ENCODE data around the gene ZBTB46.

ZBTB46 gene

DNA sequence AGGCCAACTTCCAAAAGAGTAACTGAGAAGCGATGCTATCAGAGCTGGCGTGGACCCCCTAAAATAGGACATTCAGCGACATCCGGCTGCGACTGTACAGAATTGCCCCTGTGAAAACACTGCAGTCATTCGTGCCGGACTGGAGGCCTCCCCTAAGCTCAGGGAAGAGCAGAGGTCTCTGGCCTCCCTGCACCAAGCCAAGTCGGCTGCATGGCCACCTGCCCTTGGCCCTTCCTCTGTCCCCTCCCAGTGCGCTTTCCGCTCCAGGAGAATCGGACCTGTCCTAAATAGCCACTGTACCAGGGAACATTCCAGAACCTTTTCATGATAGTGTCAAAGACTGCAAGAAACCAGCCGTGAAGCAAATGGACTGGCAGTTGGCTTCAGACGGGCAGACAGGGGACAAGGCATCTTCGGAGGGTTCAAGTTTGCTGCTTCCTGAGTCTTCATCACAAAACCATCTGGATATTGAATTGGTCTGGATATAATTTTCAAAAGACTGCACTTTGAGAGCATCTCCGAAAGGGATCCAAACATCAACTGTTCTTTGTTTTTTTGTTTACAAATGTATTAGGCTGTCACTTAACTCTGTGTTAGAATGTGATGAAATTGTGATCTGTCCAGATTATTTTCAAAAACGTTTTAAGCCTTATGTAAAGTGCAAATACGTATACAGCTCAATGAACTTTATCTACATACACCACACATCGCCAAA, 75.0 kb downstream of the ZBTB46 start:
- peaks cover 0 to 4% of the 10 kb centered on the region in 2 donors for H3K27me3 Mint-ChIP-seq
- ATAC-seq (replicated peaks) (no peak), DNase-seq (no peak)
- peaks cover 0 to 3% of the 10 kb centered on the region in 2 donors for H3K9me3 Mint-ChIP-seq
- peaks cover 0 to 4% of the 10 kb centered on the region in 2 donors for H3K4me1 Mint-ChIP-seq
- H3K4me3 Mint-ChIP-seq: no peak overlapping the region
- H3K36me3 Mint-ChIP-seq: no peaks in the 10 kb centered on the region
- no peak overlapping the region for H3K27ac Mint-ChIP-seq

DNA sequence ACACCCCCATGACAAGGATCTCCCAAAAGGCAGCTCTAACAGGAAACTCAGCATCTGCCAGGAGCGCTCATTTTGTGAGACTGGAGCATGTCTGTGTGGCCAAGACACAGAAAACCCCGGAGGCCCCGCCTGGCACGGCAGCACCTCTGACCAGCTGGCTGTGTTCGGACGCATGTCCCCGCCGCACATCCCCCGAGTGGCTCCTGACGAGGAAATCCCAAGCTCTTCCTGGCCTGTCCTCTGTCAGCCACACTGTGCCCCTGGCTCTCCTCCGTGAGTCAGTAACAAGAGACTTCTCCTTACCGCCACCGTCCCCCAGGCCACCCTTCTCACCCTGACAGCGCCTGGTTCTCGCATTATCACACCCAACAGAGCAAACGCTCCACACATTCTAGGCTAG, 77.1 kb downstream of the ZBTB46 start:
- no peak for DNase-seq
- H3K9me3 Mint-ChIP-seq: peaks cover 0 to 3% of the 10 kb centered on the region in 2 donors
- peaks cover 0 to 4% of the 10 kb centered on the region in 2 donors for H3K27me3 Mint-ChIP-seq
- no peak for ATAC-seq (replicated peaks)
- no peak overlapping the region for H3K27ac Mint-ChIP-seq
- H3K36me3 Mint-ChIP-seq: no peaks in the 10 kb centered on the region
- no peak overlapping the region for H3K4me3 Mint-ChIP-seq
- H3K4me1 Mint-ChIP-seq: peaks cover 0 to 4% of the 10 kb centered on the region in 2 donors

DNA sequence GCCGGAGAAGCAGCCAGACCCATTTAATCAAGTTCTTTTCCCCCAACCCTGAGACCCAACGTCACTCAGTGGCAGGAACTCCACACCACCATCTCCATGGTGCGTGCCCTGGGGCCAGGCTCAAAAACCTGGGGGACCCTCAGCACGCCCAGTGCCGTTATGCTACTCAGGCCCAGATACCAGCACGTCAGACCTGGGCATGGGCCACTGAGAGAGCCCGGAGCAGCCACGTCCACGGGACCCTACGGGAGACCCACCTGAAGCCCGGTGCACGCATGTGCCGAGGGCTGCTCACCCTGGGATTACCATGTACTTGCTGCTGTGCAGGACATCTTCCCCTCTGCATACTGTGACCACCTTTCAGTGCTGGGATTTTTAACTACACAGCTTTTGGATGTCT, 77.7 kb downstream of the ZBTB46 start:
- peaks cover 0 to 4% of the 10 kb centered on the region in 2 donors for H3K4me1 Mint-ChIP-seq
- no peak for DNase-seq
- H3K27ac Mint-ChIP-seq: no peak overlapping the region
- H3K9me3 Mint-ChIP-seq: peaks cover 0 to 3% of the 10 kb centered on the region in 2 donors
- H3K4me3 Mint-ChIP-seq: no peak overlapping the region
- peaks cover 0 to 2% of the 10 kb centered on the region in 2 donors for H3K27me3 Mint-ChIP-seq
- no peak for ATAC-seq (replicated peaks)
- no peaks in the 10 kb centered on the region for H3K36me3 Mint-ChIP-seq

DNA sequence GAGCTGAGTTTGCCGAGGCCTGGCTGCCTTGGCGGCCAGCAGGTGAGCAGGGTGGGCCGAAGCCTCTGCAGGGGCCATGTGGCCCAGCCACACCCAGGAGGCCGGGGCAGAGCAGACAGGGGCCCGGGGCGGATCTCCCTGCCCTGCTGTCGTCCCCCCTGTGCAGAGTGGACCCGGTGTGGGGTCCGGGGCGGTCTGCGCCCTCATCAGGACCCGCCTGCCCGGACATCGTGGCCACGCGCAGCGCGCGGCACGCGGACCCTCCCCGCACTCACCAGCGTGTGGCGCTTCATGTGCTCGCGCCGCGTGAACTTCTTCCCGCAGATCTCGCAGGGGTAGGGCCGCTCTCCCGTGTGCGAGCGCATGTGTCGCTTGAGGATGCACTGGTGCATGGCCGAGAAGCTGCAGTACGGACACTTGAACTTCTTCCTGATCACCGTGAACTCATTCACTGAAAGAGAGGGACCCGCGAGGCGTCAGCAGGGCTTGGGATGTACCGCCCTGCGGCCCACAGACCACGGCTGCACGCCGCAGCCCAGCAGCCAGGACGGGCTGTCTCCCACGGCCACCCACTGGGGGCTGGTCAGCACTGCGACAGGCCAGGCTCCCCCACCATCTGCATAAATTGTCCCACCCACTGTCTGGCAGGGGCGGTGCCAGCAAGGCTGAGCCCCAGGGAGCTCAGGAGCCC, 78.5 kb downstream of the ZBTB46 start:
- no peaks in the 10 kb centered on the region for H3K27me3 Mint-ChIP-seq
- no peaks in the 10 kb centered on the region for H3K36me3 Mint-ChIP-seq
- no peak overlapping the region for H3K27ac Mint-ChIP-seq
- no peak overlapping the region for H3K4me3 Mint-ChIP-seq
- ATAC-seq (replicated peaks) (no peak), DNase-seq (no peak)
- H3K4me1 Mint-ChIP-seq: peaks cover 0 to 4% of the 10 kb centered on the region in 2 donors
- peaks cover 0 to 3% of the 10 kb centered on the region in 2 donors for H3K9me3 Mint-ChIP-seq

DNA sequence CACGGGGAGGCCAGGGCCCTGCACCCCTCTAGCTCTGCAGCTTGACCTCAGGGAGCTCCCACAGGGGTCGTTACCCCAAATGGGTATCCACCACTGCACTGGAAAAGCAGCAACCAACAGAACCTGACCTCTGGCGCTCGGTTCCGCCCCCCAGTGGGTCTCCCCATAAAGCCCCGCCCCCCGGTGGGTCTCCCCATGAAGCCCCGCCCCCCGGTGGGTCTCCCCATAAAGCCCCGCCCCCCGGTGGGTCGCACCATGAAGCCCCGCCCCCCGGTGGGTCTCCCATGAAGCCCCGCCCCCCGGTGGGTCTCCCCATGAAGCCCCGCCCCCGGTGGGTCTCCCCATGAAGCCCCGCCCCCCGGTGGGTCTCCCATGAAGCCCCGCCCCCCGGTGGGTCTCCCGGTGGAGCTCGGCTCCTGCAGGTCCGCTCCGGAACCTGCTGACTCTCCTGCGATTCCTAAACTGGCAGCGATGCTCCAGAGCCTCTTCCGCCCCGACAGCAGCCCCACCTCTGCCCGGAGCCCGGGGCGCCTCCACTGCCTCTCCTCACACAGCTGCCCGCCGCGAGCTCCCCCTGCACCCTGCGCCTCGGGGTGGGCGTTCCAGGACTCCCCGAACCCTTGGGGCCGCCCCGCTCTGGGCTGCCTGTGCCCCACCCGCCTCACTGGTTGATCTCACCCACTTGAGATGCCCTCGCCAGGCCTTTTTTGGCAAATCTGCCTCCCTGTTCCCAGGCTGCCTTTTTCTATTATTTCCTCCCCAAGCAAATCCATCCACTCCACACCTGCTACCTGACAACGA, 79.4 kb downstream of the ZBTB46 start:
- H3K36me3 Mint-ChIP-seq: no peaks in the 10 kb centered on the region
- ATAC-seq (replicated peaks) (no peak), DNase-seq (no peak)
- H3K27ac Mint-ChIP-seq: no peak overlapping the region
- H3K27me3 Mint-ChIP-seq: no peaks in the 10 kb centered on the region
- peaks cover 0 to 4% of the 10 kb centered on the region in 2 donors for H3K4me1 Mint-ChIP-seq
- H3K4me3 Mint-ChIP-seq: no peak overlapping the region
- peaks cover 0 to 3% of the 10 kb centered on the region in 2 donors for H3K9me3 Mint-ChIP-seq

DNA sequence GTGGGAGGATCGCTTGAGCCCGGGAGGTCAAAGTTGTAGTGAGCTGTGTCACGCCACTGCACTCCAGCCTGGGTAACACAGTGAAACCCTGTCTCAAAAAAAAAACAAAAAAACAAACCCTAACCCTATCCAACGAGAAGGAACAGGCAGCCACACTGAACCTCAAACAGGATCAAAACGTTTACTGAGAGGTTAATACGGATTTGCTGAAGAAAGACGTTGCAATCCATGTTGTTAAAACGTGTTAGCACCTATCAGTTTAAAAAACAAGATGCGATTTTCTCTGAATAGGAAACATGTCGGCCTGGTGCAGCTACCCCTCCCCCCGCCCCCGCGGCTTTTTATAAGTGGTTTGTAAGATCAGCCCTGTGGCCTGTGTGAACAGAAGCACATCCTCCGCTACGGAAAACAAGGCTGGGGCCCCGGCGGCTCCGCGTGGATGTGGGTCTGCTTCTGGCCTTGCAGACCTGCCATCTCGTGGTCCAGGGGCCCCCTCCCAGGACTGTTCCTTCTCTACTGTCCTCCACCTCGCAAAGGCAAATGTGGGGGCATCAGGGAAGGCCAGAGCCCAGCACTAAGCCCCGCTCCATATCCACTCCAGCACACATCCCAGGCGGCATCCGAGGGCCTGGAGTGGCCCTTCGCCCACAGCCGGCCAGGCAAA, 80.1 kb downstream of the ZBTB46 start:
- H3K4me3 Mint-ChIP-seq: no peak overlapping the region
- peaks cover 0 to 4% of the 10 kb centered on the region in 2 donors for H3K4me1 Mint-ChIP-seq
- ATAC-seq (replicated peaks) (no peak), DNase-seq (no peak)
- peaks cover 0 to 3% of the 10 kb centered on the region in 2 donors for H3K9me3 Mint-ChIP-seq
- no peaks in the 10 kb centered on the region for H3K27me3 Mint-ChIP-seq
- H3K27ac Mint-ChIP-seq: no peak overlapping the region
- no peaks in the 10 kb centered on the region for H3K36me3 Mint-ChIP-seq

DNA sequence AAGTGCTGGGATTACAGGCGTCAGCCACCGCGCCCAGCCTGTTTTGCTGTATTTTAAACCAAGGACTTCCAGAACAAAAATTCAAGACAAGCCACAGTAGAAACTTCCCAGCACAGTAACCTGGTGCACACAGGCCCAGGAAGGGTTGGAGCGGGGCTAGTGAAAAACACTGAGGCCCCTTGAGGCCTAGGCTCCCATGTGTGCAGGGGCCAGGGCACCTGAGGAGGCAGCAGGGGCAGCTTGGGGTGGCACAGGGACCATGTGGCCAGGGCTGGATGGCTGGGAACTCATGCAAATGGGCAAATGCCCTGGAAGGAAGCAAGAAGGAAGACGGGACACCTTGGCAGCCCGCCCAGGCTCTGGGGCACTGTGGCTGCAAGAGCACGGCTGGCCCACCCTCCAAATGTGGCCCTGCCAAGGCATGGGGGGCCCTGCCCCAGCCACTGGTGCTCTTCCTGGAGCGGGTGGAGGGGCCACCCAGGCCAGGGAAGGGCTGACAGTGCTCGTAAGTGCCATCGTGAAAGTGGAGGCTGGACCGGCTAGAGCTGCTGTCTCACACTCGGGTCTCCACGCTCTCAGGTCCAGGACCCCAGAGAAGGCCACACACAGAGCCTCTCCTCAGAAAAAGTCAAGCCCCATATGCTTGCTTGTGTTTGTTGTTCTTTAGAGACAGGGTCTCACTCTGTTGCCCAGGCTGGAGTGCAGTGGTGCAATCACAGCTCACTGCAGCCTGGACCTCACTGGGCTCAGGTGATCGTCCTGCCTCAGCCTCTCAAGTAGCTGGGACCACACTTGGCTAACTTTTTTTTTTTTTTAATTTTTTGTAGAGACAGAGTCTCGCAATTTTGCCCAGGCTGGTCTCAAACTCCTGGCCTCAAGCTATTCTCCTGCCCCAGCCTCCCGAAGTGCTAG, 81.2 kb downstream of the ZBTB46 start:
- peaks cover 0 to 3% of the 10 kb centered on the region in 2 donors for H3K36me3 Mint-ChIP-seq
- H3K27me3 Mint-ChIP-seq: no peaks in the 10 kb centered on the region
- H3K9me3 Mint-ChIP-seq: peaks cover 0 to 3% of the 10 kb centered on the region in 2 donors
- no peak overlapping the region for H3K27ac Mint-ChIP-seq
- DNase-seq (no peak), ATAC-seq (replicated peaks) (no peak)
- H3K4me3 Mint-ChIP-seq: no peak overlapping the region
- H3K4me1 Mint-ChIP-seq: peaks cover 0 to 4% of the 10 kb centered on the region in 2 donors

DNA sequence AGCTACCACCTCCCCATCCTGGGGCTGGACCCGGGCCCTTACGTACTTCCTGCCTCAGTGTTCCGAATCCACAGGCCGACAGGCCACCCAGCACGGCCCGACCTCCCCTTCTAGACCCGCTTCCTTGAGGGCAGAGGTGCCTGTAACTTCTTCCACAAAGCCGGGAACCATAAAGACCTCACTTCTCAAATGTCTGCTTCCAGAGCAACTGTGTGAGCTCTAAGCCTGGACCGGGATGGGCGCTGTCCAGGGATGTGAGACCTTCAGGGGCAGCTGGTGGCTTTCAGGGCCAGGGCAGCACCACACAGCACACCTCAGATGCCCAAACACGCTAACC, 82.2 kb downstream of the ZBTB46 start:
- Mint-ChIP-seq H3K27me3 (no peaks in the 10 kb centered on the region), H3K4me1 (peaks cover 0 to 4% of the 10 kb centered on the region in 2 donors), H3K27ac (no peak overlapping the region), H3K4me3 (no peak overlapping the region), H3K9me3 (peaks cover 0 to 3% of the 10 kb centered on the region in 2 donors), H3K36me3 (peaks cover 0 to 3% of the 10 kb centered on the region in 2 donors)
- DNase-seq: no peak
- ATAC-seq (replicated peaks): no peak

DNA sequence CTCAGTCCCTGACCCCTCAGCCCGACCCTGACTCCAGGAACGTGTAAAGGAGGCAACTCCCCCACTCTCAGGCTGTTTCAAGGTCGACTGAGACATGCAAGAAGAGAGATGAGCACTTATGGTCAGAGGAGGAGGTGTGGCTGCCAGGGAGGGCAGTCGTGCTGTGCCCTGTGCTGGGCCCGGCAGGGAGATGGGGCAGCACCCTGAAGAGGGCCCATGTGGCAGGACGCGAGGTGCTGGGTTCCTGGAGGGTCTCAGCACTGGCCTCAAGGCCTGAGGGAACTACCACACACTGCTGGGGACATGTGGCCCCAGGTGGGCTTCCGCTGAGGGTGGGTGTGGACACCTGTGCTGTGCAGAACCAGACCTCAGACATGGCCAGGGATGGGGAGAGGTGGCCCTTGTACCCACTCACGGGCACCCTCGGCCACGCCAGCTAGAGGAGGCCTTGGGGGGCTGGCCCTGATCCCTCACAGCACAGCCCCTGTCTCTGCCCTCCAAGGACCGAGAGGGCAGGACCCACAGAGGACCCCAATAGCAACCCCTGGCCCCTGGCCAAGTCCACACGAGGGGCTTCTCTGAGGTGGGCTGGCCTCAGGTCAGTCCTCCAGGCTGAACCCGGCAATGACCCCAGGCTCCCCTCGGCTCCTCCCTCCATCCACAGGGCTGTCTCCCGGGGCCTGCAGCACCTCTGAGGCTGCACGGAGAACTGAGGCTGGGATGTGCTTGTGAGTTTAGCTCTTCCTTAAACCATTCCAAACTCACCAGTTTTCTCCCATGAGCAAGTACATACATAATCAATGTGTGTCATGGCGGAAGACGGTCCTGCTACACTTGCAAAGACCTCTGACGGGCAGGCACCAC, 82.8 kb downstream of the ZBTB46 start:
- Mint-ChIP-seq H3K36me3 (peaks cover 0 to 3% of the 10 kb centered on the region in 2 donors), H3K27me3 (no peaks in the 10 kb centered on the region), H3K9me3 (peaks cover 0 to 3% of the 10 kb centered on the region in 2 donors), H3K4me3 (no peak overlapping the region), H3K27ac (peak overlapping the region; percentile 73), H3K4me1 (peaks cover 0 to 4% of the 10 kb centered on the region in 2 donors)
- no peak for DNase-seq
- no peak for ATAC-seq (replicated peaks)

DNA sequence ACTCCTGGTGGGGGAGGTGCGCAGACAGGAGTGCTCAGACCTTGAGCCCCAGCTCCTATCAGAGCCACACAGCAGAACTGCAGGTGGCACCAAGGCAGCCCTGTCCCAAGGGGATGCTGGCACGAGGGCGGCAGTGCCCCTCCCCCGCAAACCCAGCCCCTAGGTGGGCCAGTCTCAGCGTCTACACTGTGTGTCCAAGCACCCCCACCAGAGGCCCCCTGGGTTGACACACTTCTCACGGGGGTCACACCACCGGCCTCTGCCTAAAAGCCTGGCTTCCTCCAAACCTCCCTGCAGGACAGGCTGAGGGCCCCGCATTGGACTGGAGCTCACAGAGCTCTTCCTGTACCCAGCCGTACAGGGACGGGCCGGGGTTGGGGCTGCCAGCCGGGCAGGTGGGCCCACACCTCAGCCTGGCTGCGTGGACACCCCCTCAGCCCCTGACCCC, 83.4 kb downstream of the ZBTB46 start:
- Mint-ChIP-seq H3K9me3 (peaks cover 0 to 3% of the 10 kb centered on the region in 2 donors), H3K27ac (no peak overlapping the region), H3K36me3 (peaks cover 0 to 3% of the 10 kb centered on the region in 2 donors), H3K4me3 (no peak overlapping the region), H3K4me1 (peaks cover 0 to 4% of the 10 kb centered on the region in 2 donors), H3K27me3 (no peaks in the 10 kb centered on the region)
- ATAC-seq (replicated peaks) (no peak), DNase-seq (no peak)

DNA sequence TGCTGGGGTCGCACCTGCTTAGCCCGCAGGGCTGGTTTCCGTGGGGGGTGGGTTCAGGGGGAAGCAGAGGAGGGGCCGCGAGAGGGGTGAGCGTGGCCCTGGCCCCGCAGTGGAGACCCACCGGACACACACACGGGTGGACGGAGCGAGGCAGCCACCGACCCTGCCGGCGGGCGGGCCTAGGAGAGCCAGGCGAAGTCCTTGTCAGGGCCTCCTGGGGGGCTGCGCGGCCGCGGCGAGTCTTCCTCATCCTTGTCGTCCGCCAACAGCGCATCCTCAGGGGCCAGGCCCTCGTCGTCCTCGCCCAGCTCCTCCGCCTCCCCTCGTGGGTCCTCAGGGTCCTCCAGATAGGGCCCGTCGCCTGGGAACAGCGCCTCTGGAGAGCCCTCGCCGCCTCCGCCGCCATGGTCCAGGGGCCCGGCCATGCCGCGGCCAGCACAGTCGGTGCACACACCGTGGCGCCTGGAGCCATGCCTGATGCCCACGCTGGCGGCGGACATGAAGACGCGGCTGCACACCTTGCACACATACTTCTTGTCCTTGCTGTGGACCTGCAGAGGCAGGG, 84.2 kb downstream of the ZBTB46 start:
- Mint-ChIP-seq H3K9me3 (peaks cover 0 to under 1% of the 10 kb centered on the region in 2 donors), H3K27me3 (no peaks in the 10 kb centered on the region), H3K4me3 (no peak overlapping the region), H3K27ac (no peak overlapping the region), H3K4me1 (peaks cover 0 to 1% of the 10 kb centered on the region in 2 donors), H3K36me3 (peaks cover 0 to 3% of the 10 kb centered on the region in 2 donors)
- no peak for ATAC-seq (replicated peaks)
- no peak for DNase-seq

DNA sequence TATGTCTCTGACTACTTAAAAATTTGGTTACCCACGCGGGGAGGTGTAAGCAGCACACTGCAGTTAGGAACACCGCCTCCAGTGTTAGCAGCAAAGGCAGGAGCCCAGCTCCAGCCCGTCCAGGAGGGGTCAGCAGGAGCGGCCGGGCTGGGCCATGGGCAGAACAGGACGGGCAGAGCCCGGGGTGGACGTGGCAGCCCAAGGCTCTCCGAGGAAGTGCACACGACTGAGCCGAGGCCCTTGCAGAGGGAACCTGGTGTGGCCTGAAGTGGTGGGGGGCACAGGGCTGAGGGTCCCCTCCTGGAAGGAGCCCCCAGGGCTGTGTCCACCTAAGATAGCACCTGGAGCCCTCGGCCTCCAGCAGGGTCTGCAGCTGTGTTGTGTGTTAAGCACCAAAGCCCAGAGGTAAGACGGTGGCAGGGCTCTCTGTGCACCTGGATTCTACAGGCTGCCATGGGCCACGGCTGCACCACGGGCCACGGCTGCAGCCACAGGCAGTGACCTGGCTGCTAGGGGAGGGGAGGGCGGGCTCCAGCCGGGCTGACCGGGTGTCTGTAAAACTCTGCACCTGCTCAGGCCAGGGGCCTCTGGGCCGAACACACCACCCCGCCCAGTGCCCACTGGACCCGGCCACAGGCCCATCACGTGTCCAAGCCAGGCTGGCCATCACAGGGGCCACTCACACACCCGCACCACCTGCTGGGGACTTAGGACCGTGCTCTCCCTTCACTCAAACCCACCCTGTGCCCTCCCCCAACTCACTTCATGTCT, 84.9 kb downstream of the ZBTB46 start:
- peaks cover 0 to 4% of the 10 kb centered on the region in 2 donors for H3K4me1 Mint-ChIP-seq
- H3K4me3 Mint-ChIP-seq: no peak overlapping the region
- ATAC-seq (replicated peaks) (no peak), DNase-seq (no peak)
- peaks cover 0 to 3% of the 10 kb centered on the region in 2 donors for H3K36me3 Mint-ChIP-seq
- H3K9me3 Mint-ChIP-seq: no peaks in the 10 kb centered on the region
- no peak overlapping the region for H3K27ac Mint-ChIP-seq
- no peaks in the 10 kb centered on the region for H3K27me3 Mint-ChIP-seq

Data from stimulated activated naive B cell treated with anti-CD40 and anti-IgM and Interleukin-4, amounts not matched to agents 10 μg/mL and 1 μg/mL and 100 μg/mL, for 72 hours (primary cell).